Mucosa of rectum (tissue), 2 donors: ENCODE measurements around the gene FAT2.
"Not testable (repeated sequence)": the region's sequence is repeated elsewhere in the genome, so short reads cannot be mapped to it uniquely, and the experiment has no call there.

Experiments
- H3K27ac ChIP-seq, 2 donors: one replicate each; pipeline ENCODE4 v1.7.0; 2013; ENCODE audit warnings: inconsistent platforms in 2 of 2, low read depth in 2 of 2, low read length in 2 of 2
- H3K27me3 ChIP-seq, 2 donors: one replicate each; pipeline ENCODE4 v1.7.0; 2013; ENCODE audit warnings: low read length in 2 of 2; ENCODE audit not compliant: control insufficient read depth in 2 of 2, insufficient read depth in 2 of 2
- H3K36me3 ChIP-seq, 2 donors: one replicate each; pipeline ENCODE4 v1.7.0; 2013; ENCODE audit warnings: low read length in 2 of 2; ENCODE audit not compliant: control insufficient read depth in 2 of 2, insufficient read depth in 2 of 2
- H3K4me1 ChIP-seq, 2 donors: one replicate each; pipeline ENCODE4 v1.7.0; 2013; ENCODE audit warnings: low read length in 2 of 2, mild to moderate bottlenecking in 1 of 2; ENCODE audit not compliant: control insufficient read depth in 2 of 2, insufficient read depth in 2 of 2
- H3K4me3 ChIP-seq, 2 donors: one replicate each; pipeline ENCODE4 v1.7.0; 2013; ENCODE audit warnings: low read length in 2 of 2
- H3K9ac ChIP-seq, 2 donors: one replicate each; pipeline ENCODE4 v1.7.0; 2013; ENCODE audit warnings: low read length in 2 of 2, low read depth in 1 of 2, mild to moderate bottlenecking in 1 of 2
- H3K9me3 ChIP-seq, 2 donors: one replicate each; pipeline ENCODE4 v1.7.0; 2013; ENCODE audit warnings: low read length in 2 of 2; ENCODE audit not compliant: control insufficient read depth in 2 of 2
- donor health status: healthy.
- donor health status: Normal muscosa, but diverticular disease.

Gene FAT2

GRCh38 chr5:151597749-151598148 is 6.6 kb upstream of the FAT2 start:
- Histone ChIP-seq H3K27ac (no peak overlapping the region), H3K27me3 (no peaks in the 10 kb centered on the region), H3K4me1 (no peaks in the 10 kb centered on the region), H3K9ac (no peak overlapping the region), H3K36me3 (no peaks in the 10 kb centered on the region), H3K9me3 (no peaks in the 10 kb centered on the region), H3K4me3 (no peak overlapping the region)

GRCh38 chr5:151596828-151597539 is 5.9 kb upstream of the FAT2 start:
- Histone ChIP-seq H3K36me3 (no peaks in the 10 kb centered on the region), H3K27ac (no peak overlapping the region), H3K4me3 (no peak overlapping the region), H3K9ac (no peak overlapping the region), H3K27me3 (no peaks in the 10 kb centered on the region), H3K9me3 (no peaks in the 10 kb centered on the region), H3K4me1 (no peaks in the 10 kb centered on the region)

GRCh38 chr5:151595411-151595826 is 4.3 kb upstream of the FAT2 start:
- H3K4me3 ChIP-seq: no peak overlapping the region
- H3K4me1 ChIP-seq: no peaks in the 10 kb centered on the region
- H3K9me3 ChIP-seq: no peaks in the 10 kb centered on the region
- H3K9ac ChIP-seq: no peak overlapping the region
- H3K27ac ChIP-seq: no peak overlapping the region
- no peaks in the 10 kb centered on the region for H3K36me3 ChIP-seq
- H3K27me3 ChIP-seq: no peaks in the 10 kb centered on the region

- H3K9ac ChIP-seq: no peak overlapping the region
- H3K27me3 ChIP-seq: no peaks in the 10 kb centered on the region
- no peaks in the 10 kb centered on the region for H3K9me3 ChIP-seq
- H3K4me3 ChIP-seq: no peak overlapping the region
- no peak overlapping the region for H3K27ac ChIP-seq
- H3K36me3 ChIP-seq: no peaks in the 10 kb centered on the region
- H3K4me1 ChIP-seq: no peaks in the 10 kb centered on the region
Observed at GRCh38 chr5:151592855-151593408, 1.8 kb upstream of the FAT2 start.

GRCh38 chr5:151589878-151590570 is 1.1 kb downstream of the FAT2 start:
- Histone ChIP-seq H3K9ac (no peak overlapping the region), H3K27me3 (no peaks in the 10 kb centered on the region), H3K4me3 (no peak overlapping the region), H3K4me1 (no peaks in the 10 kb centered on the region), H3K9me3 (no peaks in the 10 kb centered on the region), H3K27ac (no peak overlapping the region), H3K36me3 (no peaks in the 10 kb centered on the region)

- H3K36me3 ChIP-seq: no peaks in the 10 kb centered on the region
- no peak overlapping the region for H3K27ac ChIP-seq
- no peaks in the 10 kb centered on the region for H3K9me3 ChIP-seq
- H3K9ac ChIP-seq: no peak overlapping the region
- no peaks in the 10 kb centered on the region for H3K27me3 ChIP-seq
- H3K4me1 ChIP-seq: no peaks in the 10 kb centered on the region
- H3K4me3 ChIP-seq: no peak overlapping the region
Observed at GRCh38 chr5:151587796-151588555, 3.2 kb downstream of the FAT2 start.

- H3K36me3 ChIP-seq: no peaks in the 10 kb centered on the region
- no peak overlapping the region for H3K9ac ChIP-seq
- H3K4me3 ChIP-seq: no peak overlapping the region
- no peaks in the 10 kb centered on the region for H3K4me1 ChIP-seq
- H3K27ac ChIP-seq: no peak overlapping the region
- no peaks in the 10 kb centered on the region for H3K27me3 ChIP-seq
- H3K9me3 ChIP-seq: no peaks in the 10 kb centered on the region
Observed at GRCh38 chr5:151585970-151586369, 5.2 kb downstream of the FAT2 start.

GRCh38 chr5:151585344-151585743 is 5.8 kb downstream of the FAT2 start:
- not testable (repeated sequence) for H3K27ac ChIP-seq, H3K4me1 ChIP-seq, H3K9ac ChIP-seq, H3K4me3 ChIP-seq, H3K27me3 ChIP-seq, H3K36me3 ChIP-seq, H3K9me3 ChIP-seq

- no peak overlapping the region for H3K27ac ChIP-seq
- no peaks in the 10 kb centered on the region for H3K9me3 ChIP-seq
- no peaks in the 10 kb centered on the region for H3K36me3 ChIP-seq
Observed at GRCh38 chr5:151584057-151584937, 6.8 kb downstream of the FAT2 start.

More at GRCh38 chr5:151584057-151584937, 6.8 kb downstream of the FAT2 start:
- H3K9ac ChIP-seq: no peak overlapping the region
- H3K4me1 ChIP-seq: no peaks in the 10 kb centered on the region
- H3K27me3 ChIP-seq: no peaks in the 10 kb centered on the region
- no peak overlapping the region for H3K4me3 ChIP-seq
